Measurements from ENCODE around the gene SOX10. TPM values are rescaled to one million over a fixed set of nuclear protein-coding genes. Genes with fewer than 3 reads are reported as not detected.

SOX10 gene
- total RNA-seq, 1 experiment from 2014 or later = not detected

DNA sequence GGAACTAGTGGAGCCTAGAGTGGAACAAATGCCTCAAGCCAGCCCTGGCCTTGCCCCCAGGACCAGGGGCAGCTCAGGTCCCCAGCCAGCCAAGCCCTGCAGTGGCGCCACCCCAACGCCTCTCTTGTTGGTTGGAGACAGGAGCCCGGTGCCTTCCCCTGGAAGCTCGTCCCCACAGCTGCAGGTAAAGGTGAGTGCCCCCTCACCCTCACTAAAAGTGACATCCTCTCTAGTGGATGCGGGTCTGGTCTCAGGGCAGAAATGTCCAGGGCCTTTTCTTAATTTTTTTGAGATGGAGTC, 56.8 kb downstream of the SOX10 start:
- Histone ChIP-seq H3K9me3 (ENCODE audit: control insufficient read depth, insufficient read depth, low read depth, low read length) (no peaks in the 10 kb centered on the region), H3K4me1 (ENCODE audit: control insufficient read depth, insufficient read depth, low read length) (no peaks in the 10 kb centered on the region), H3K36me3 (ENCODE audit: control insufficient read depth, insufficient read depth, low read length) (no peaks in the 10 kb centered on the region), H3K27me3 (ENCODE audit: control insufficient read depth, insufficient read depth, low read length) (no peaks in the 10 kb centered on the region), H3K27ac (ENCODE audit: low read length) (no peak overlapping the region), H3K4me3 (ENCODE audit: low read depth in 2 of 2, low read length in 2 of 2) (no peak overlapping the region)
- BruUV-seq (replicated peaks) = no TSS peak
- in situ Hi-C loops (cut with HindIII; ENCODE audit: low pct_unique_long_range_greater_than_20kb, low sequenced_read_pairs) = no loop called here
- TF ChIP-seq, protein P1, sequence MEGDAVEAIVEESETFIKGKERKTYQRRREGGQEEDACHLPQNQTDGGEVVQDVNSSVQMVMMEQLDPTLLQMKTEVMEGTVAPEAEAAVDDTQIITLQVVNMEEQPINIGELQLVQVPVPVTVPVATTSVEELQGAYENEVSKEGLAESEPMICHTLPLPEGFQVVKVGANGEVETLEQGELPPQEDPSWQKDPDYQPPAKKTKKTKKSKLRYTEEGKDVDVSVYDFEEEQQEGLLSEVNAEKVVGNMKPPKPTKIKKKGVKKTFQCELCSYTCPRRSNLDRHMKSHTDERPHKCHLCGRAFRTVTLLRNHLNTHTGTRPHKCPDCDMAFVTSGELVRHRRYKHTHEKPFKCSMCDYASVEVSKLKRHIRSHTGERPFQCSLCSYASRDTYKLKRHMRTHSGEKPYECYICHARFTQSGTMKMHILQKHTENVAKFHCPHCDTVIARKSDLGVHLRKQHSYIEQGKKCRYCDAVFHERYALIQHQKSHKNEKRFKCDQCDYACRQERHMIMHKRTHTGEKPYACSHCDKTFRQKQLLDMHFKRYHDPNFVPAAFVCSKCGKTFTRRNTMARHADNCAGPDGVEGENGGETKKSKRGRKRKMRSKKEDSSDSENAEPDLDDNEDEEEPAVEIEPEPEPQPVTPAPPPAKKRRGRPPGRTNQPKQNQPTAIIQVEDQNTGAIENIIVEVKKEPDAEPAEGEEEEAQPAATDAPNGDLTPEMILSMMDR (IDR thresholded peaks at IDR 0.05) = no peak
- no peak for TF ChIP-seq SIN3A (IDR thresholded peaks at IDR 0.05; ENCODE audit: borderline replicate concordance, insufficient read depth, low read depth, low read length)
- TF ChIP-seq TCF7L2 (IDR thresholded peaks at IDR 0.05; ENCODE audit: low read depth, low read length) = no peak
- TF ChIP-seq, protein P2, sequence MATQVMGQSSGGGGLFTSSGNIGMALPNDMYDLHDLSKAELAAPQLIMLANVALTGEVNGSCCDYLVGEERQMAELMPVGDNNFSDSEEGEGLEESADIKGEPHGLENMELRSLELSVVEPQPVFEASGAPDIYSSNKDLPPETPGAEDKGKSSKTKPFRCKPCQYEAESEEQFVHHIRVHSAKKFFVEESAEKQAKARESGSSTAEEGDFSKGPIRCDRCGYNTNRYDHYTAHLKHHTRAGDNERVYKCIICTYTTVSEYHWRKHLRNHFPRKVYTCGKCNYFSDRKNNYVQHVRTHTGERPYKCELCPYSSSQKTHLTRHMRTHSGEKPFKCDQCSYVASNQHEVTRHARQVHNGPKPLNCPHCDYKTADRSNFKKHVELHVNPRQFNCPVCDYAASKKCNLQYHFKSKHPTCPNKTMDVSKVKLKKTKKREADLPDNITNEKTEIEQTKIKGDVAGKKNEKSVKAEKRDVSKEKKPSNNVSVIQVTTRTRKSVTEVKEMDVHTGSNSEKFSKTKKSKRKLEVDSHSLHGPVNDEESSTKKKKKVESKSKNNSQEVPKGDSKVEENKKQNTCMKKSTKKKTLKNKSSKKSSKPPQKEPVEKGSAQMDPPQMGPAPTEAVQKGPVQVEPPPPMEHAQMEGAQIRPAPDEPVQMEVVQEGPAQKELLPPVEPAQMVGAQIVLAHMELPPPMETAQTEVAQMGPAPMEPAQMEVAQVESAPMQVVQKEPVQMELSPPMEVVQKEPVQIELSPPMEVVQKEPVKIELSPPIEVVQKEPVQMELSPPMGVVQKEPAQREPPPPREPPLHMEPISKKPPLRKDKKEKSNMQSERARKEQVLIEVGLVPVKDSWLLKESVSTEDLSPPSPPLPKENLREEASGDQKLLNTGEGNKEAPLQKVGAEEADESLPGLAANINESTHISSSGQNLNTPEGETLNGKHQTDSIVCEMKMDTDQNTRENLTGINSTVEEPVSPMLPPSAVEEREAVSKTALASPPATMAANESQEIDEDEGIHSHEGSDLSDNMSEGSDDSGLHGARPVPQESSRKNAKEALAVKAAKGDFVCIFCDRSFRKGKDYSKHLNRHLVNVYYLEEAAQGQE (IDR thresholded peaks at IDR 0.05; ENCODE audit: insufficient read depth in 1 of 2, low read depth in 2 of 2, low read length in 1 of 2) = no peak
- no peak for TF ChIP-seq POLR2AphosphoS5 (IDR thresholded peaks at IDR 0.05; ENCODE audit: low read depth, low read length)
- no peak for DNase-seq (ENCODE audit: low read depth, low spot score)
- ChIA-PET POLR2A (no interaction called here), CTCF (no interaction called here)
- intact Hi-C loops (cut with micrococcal nuclease; ENCODE audit: unreplicated experiment) = no loop called here
- no peak for ATAC-seq

DNA sequence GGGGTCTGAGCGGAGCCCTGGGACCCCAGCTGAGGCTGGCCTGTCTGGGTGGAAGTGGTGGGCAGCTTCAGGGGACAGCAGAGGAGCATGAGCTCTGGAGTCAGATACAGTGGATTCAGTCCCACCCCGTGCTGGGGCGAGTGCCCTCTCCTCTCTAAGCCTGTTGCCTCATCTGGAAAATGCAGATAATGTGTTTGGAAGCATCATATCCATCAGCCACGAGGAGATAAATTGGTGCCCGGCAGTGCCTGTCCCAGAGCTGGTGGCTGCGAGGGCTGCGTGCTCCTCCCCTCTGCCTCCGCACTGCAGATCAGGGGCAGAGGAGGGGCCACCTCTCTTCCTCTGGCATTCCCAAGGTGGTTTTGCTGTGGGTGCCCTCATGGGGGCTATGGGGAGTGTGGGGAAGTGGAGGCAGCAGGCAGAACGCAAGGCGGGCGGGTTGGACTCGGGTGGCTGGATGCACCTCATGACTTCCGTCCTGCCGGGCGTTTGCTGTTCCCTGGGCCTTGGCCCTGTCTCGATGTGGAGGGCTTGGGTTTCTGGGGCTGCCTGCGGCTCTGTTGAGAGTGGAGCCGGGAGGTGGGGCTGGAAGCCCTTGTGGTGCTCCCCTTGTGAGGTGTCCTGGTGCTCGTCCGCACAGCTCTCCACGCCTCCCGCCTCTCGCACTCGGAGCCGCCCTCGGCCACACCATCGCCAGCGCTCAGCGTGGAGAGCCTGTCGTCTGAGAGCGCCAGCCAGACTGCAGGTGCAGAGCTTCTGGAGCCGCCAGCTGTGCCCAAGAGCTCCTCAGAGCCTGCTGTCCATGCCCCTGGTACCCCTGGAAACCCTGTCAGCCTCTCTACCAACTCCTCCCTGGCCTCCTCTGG, 57.4 kb downstream of the SOX10 start:
- BruUV-seq (replicated peaks) = no TSS peak
- no peaks in the 10 kb centered on the region for H3K4me1 ChIP-seq (ENCODE audit: control insufficient read depth, insufficient read depth, low read length)
- TF ChIP-seq, protein P2 (IDR thresholded peaks at IDR 0.05; ENCODE audit: insufficient read depth in 1 of 2, low read depth in 2 of 2, low read length in 1 of 2) = no peak
- TF ChIP-seq SIN3A (IDR thresholded peaks at IDR 0.05; ENCODE audit: borderline replicate concordance, insufficient read depth, low read depth, low read length) (no peak), POLR2AphosphoS5 (IDR thresholded peaks at IDR 0.05; ENCODE audit: low read depth, low read length) (no peak), TCF7L2 (IDR thresholded peaks at IDR 0.05; ENCODE audit: low read depth, low read length) (no peak)
- TF ChIP-seq, protein P1 (IDR thresholded peaks at IDR 0.05) = no peak
- intact Hi-C loops (cut with micrococcal nuclease; ENCODE audit: unreplicated experiment) (no loop called here), in situ Hi-C loops (cut with HindIII; ENCODE audit: low pct_unique_long_range_greater_than_20kb, low sequenced_read_pairs) (no loop called here)
- H3K36me3 ChIP-seq (ENCODE audit: control insufficient read depth, insufficient read depth, low read length) = no peaks in the 10 kb centered on the region
- no peak overlapping the region for H3K4me3 ChIP-seq (ENCODE audit: low read depth in 2 of 2, low read length in 2 of 2)
- no peak overlapping the region for H3K27ac ChIP-seq (ENCODE audit: low read length)
- no peaks in the 10 kb centered on the region for H3K27me3 ChIP-seq (ENCODE audit: control insufficient read depth, insufficient read depth, low read length)
- ChIA-PET CTCF (interaction anchor here (0.6 kb wide), 1 partner anchor 21 kb away, joined by 3 read pairs; the partner anchor contains the start of gene MICALL1), POLR2A (no interaction called here)
- DNase-seq (ENCODE audit: low read depth, low spot score) (no peak), ATAC-seq (no peak)
- no peaks in the 10 kb centered on the region for H3K9me3 ChIP-seq (ENCODE audit: control insufficient read depth, insufficient read depth, low read depth, low read length)

Measured in Panc1 (cell line).